Lower lobe of right lung (tissue), 2 donors: ENCODE data around the gene ZNF22. TPM values are rescaled to one million over a fixed set of nuclear protein-coding genes. Genes with fewer than 3 reads are reported as not detected.
A peak's percentile ranks its signal among the peaks of the same experiment; 100 is the strongest.

Experiments
- ATAC-seq, 2 donors: fragments of 200-7000 bp; cut with Tn5 transposase; one replicate each; pipeline ENCODE4 v1.9.1; 2020 to 2022; ENCODE audit warnings: mild to moderate bottlenecking in 2 of 2, moderate library complexity in 2 of 2
- DNase-seq: peaks from one replicate; pipeline ENCODE4 v3.0.0-alpha.2; 2020
- H3K27ac ChIP-seq: fragments of 200-600 bp; one replicate; pipeline ENCODE4 v1.8.0; 2022
- H3K27me3 ChIP-seq: fragments of 200-600 bp; one replicate; pipeline ENCODE4 v1.8.0; 2022; ENCODE audit warnings: low read depth
- H3K36me3 ChIP-seq: fragments of 200-600 bp; one replicate; pipeline ENCODE4 v1.8.0; 2022; ENCODE audit warnings: mild to moderate bottlenecking
- H3K4me1 ChIP-seq: fragments of 200-600 bp; one replicate; pipeline ENCODE4 v1.8.0; 2022
- H3K4me3 ChIP-seq: fragments of 200-600 bp; one replicate; pipeline ENCODE4 v1.8.0; 2022; ENCODE audit warnings: mild to moderate bottlenecking
- H3K9me3 ChIP-seq: fragments of 200-600 bp; one replicate; pipeline ENCODE4 v1.8.0; 2022
- CTCF ChIP-seq: fragments of 200-600 bp; IDR thresholded peaks from one replicate; pipeline ENCODE4 v1.8.0; 2022; ENCODE audit warnings: antibody characterized with exemption, mild to moderate bottlenecking
- intact Hi-C: fragments of 100-400 bp; cut with DNase I; formaldehyde crosslinking; loops from one replicate; pipeline ENCODE4 v1.11.0; 2022
- total RNA-seq: library from RNA; stranded (reverse); fragmentation: NEBNext Ultra II Directional; extraction: Animal tissue kit (Norgen Biotek cat#: 25700); gene quantifications from one replicate; pipeline ENCODE4 v1.2.1, GENCODE V29; 2021
- donor health status: DM: no; HTN: yes; CAD: no; lungs with severe emphysema.

ZNF22 gene
- total RNA-seq, 1 donor from 2014 or later: 22.1 TPM

- Histone ChIP-seq H3K27ac (peak overlapping the region; percentile 24), H3K4me3 (no peak overlapping the region), H3K9me3 (no peaks in the 10 kb centered on the region), H3K4me1 (peaks cover 66% of the 10 kb centered on the region), H3K27me3 (no peaks in the 10 kb centered on the region), H3K36me3 (peaks cover 64% of the 10 kb centered on the region)
- intact Hi-C loops: no loop called here
- no peak for ATAC-seq
- no peak for DNase-seq
- TF ChIP-seq CTCF: no peak
These were observed 9.2 kb upstream of the ZNF22 start for GRCh38 chr10:44991571-44991970.

- Histone ChIP-seq H3K4me1 (peaks cover 66% of the 10 kb centered on the region), H3K9me3 (no peaks in the 10 kb centered on the region), H3K4me3 (no peak overlapping the region), H3K27me3 (no peaks in the 10 kb centered on the region), H3K36me3 (peaks cover 60% of the 10 kb centered on the region), H3K27ac (peak overlapping the region; percentile 24)
- intact Hi-C loops: no loop called here
- TF ChIP-seq CTCF: no peak
- no peak for ATAC-seq
- DNase-seq: no peak
These were observed 8.5 kb upstream of the ZNF22 start for GRCh38 chr10:44992070-44992731.

- no peak for ATAC-seq
- peaks cover 69% of the 10 kb centered on the region for H3K4me1 ChIP-seq
- no peak for DNase-seq
These were observed 7.9 kb upstream of the ZNF22 start for GRCh38 chr10:44992732-44993225.

GRCh38 chr10:44993226-44993921, 7.3 kb upstream of the ZNF22 start:
- H3K27me3 ChIP-seq: no peaks in the 10 kb centered on the region
- peaks cover 72% of the 10 kb centered on the region for H3K4me1 ChIP-seq
- no peak for TF ChIP-seq CTCF
- H3K9me3 ChIP-seq: no peaks in the 10 kb centered on the region
- DNase-seq (no peak), ATAC-seq (no peak)
- H3K36me3 ChIP-seq: peaks cover 57% of the 10 kb centered on the region
- H3K27ac ChIP-seq: peak overlapping the region; percentile 38
- intact Hi-C loops: no loop called here
- H3K4me3 ChIP-seq: no peak overlapping the region

More at GRCh38 chr10:44992732-44993225, 7.9 kb upstream of the ZNF22 start:
- Histone ChIP-seq H3K27me3 (no peaks in the 10 kb centered on the region), H3K27ac (peak overlapping the region; percentile 38), H3K4me3 (no peak overlapping the region), H3K36me3 (peaks cover 58% of the 10 kb centered on the region), H3K9me3 (no peaks in the 10 kb centered on the region)
- TF ChIP-seq CTCF: no peak
- intact Hi-C loops: no loop called here

- Histone ChIP-seq H3K27me3 (no peaks in the 10 kb centered on the region), H3K4me3 (no peak overlapping the region), H3K36me3 (peaks cover 49% of the 10 kb centered on the region), H3K9me3 (no peaks in the 10 kb centered on the region), H3K4me1 (peaks cover 77% of the 10 kb centered on the region), H3K27ac (peak overlapping the region; percentile 81)
- ATAC-seq (no peak), DNase-seq (no peak)
- no peak for TF ChIP-seq CTCF
- intact Hi-C loops: no loop called here
These were observed 6.6 kb upstream of the ZNF22 start for GRCh38 chr10:44993922-44994751.
